HFF-Myc (cell line): ENCODE results near the gene ARHGAP45.
"Not testable (repeated sequence)": the region's sequence is repeated elsewhere in the genome, so short reads cannot be mapped to it uniquely, and the experiment has no call there.

ENCODE experiments used
- DNase-seq: peaks from one replicate; pipeline ENCODE4 v3.0.0-alpha.2; 2011; ENCODE audit warnings: low read depth; ENCODE audit errors: extremely low read depth
- H3K4me3 ChIP-seq: replicated peaks from 2 replicates; pipeline ENCODE4 v1.5.1; 2011; ENCODE audit warnings: low read depth, mild to moderate bottlenecking, control low read depth, low read length
- TF ChIP-seq, protein P1 (sequence below): IDR thresholded peaks from 2 replicates; pipeline ENCODE4 v1.5.1; 2012; ENCODE audit warnings: mild to moderate bottlenecking, low read depth, low read length, control low read depth; ENCODE audit errors: missing control alignments

ARHGAP45 gene

GRCh38 chr19:1122972-1123363 lies 56.0 kb downstream of the ARHGAP45 start:
- DNase-seq, result no peak
- no peak overlapping the region for H3K4me3 ChIP-seq
- TF ChIP-seq, protein P1, sequence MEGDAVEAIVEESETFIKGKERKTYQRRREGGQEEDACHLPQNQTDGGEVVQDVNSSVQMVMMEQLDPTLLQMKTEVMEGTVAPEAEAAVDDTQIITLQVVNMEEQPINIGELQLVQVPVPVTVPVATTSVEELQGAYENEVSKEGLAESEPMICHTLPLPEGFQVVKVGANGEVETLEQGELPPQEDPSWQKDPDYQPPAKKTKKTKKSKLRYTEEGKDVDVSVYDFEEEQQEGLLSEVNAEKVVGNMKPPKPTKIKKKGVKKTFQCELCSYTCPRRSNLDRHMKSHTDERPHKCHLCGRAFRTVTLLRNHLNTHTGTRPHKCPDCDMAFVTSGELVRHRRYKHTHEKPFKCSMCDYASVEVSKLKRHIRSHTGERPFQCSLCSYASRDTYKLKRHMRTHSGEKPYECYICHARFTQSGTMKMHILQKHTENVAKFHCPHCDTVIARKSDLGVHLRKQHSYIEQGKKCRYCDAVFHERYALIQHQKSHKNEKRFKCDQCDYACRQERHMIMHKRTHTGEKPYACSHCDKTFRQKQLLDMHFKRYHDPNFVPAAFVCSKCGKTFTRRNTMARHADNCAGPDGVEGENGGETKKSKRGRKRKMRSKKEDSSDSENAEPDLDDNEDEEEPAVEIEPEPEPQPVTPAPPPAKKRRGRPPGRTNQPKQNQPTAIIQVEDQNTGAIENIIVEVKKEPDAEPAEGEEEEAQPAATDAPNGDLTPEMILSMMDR, result no peak

GRCh38 chr19:1123381-1123780 lies 56.4 kb downstream of the ARHGAP45 start:
- H3K4me3 ChIP-seq, result no peak overlapping the region
- no peak for DNase-seq
- TF ChIP-seq, protein P1, result no peak

DNA sequence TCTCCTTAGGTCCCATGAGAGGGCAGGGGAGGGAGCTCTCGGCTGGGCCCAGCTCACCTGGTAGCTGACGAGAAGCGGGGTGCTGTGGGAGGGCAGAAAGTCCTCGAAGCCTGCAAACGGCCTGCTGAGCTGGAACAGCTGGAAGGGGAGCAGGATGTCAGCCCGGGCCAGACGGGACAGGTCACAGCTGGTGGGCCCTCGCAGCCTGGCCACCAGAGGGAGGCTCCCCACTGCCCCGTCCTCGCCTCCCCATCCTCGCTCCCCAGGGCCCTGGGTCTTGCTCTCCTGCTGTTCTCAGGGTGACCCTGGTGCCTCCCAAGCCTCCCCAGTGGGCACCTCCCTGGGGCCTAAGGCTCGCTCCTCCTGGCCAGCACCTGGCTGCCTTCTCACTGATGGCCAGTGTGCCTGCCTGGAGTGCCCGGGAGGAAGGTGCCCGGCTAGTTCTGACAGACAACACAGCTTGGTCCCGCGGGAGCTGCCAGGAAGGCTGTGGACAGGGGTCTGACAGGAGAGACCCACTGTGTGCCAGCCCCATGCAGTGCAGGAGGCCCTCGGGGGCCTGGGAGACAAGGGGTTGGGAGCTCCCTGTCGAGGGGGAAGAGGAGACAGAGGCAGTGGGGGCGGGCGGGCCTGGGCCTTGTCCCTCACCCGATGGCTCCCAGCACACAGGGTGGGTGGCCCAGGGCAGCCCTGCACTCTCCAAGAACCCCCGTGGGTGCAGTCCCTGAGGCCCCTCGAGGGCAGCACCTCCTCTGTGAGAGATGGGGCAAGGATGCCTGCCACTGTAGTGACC lies 57.1 kb downstream of the ARHGAP45 start:
- H3K4me3 ChIP-seq, result no peak overlapping the region
- no peak for DNase-seq
- TF ChIP-seq, protein P1, result no peak

- H3K4me3 ChIP-seq, result no peak overlapping the region
- DNase-seq, result no peak
- TF ChIP-seq, protein P1, result no peak
These were observed 58.9 kb downstream of the ARHGAP45 start for GRCh38 chr19:1125601-1126467.

- TF ChIP-seq, protein P1, result no peak
- DNase-seq, result no peak
- no peak overlapping the region for H3K4me3 ChIP-seq
These were observed 60.2 kb downstream of the ARHGAP45 start for GRCh38 chr19:1126984-1127760.

DNA sequence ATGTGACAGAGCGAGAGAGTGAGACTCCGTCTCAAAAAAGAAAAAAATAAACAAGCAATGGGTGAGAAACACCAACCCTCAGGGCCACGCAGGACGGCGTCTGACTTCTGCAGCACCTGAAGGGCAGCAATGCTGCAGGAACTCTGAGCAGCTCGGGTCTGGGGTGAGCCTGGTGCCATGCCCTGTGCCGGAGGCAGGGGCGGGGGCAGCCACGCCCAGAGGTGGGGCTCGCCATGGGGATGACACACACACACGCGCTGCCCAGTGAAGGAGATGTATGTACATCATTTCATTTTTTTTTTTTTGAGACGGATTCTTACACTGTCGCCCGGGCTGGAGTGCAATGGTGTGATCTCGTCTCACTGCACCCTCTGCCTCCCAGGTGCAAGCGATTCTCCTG lies 61.1 kb downstream of the ARHGAP45 start:
- no peak overlapping the region for H3K4me3 ChIP-seq
- TF ChIP-seq, protein P1, result no peak
- DNase-seq, result no peak

- not testable (repeated sequence) for DNase-seq, H3K4me3 ChIP-seq
These were observed 62.1 kb downstream of the ARHGAP45 start for GRCh38 chr19:1129084-1129483.
